ENCODE data around the gene FBXO36. TPM values are rescaled to one million over a fixed set of nuclear protein-coding genes. Genes with fewer than 3 reads are reported as not detected.
"Not testable (repeated sequence)": the region's sequence is repeated elsewhere in the genome, so short reads cannot be mapped to it uniquely, and the experiment has no call there.

Gene FBXO36
- total RNA-seq, 1 experiment from 2014 or later, result 3.1 TPM

GRCh38 chr2:229910832-229911412 is 11.4 kb upstream of the FBXO36 start:
- DNase-seq (ENCODE audit: low read depth), result peak; percentile 43

- no peak for DNase-seq (ENCODE audit: low read depth)
These were observed 8.1 kb upstream of the FBXO36 start for GRCh38 chr2:229914171-229914570.

GRCh38 chr2:229917793-229918192 is 4.5 kb upstream of the FBXO36 start:
- DNase-seq (ENCODE audit: low read depth), result no peak

GRCh38 chr2:229920011-229920641 is 2.2 kb upstream of the FBXO36 start:
- no peak for DNase-seq (ENCODE audit: low read depth)

- DNase-seq (ENCODE audit: low read depth), result peak; percentile 81
These were observed 1.0 kb upstream of the FBXO36 start for GRCh38 chr2:229921101-229921891.

- peak; percentile 96 for DNase-seq (ENCODE audit: low read depth)
These were observed 333 bp upstream of the FBXO36 start, which contains the start of gene TRIP12 for GRCh38 chr2:229921892-229922448. TSS of gene TRIP12 (minus strand) at chr2:229922009. CDS start at chr2:229880079, 41,930 bp downstream.

GRCh38 chr2:229924541-229924940 is 2.2 kb downstream of the FBXO36 start:
- not testable (repeated sequence) for DNase-seq (ENCODE audit: low read depth)

- DNase-seq (ENCODE audit: low read depth), result no peak
These were observed 2.9 kb downstream of the FBXO36 start for GRCh38 chr2:229925201-229925600.

- peak; percentile 60 for DNase-seq (ENCODE audit: low read depth)
These were observed 5.6 kb downstream of the FBXO36 start for GRCh38 chr2:229927817-229928321.

- DNase-seq (ENCODE audit: low read depth), result no peak
These were observed 8.4 kb downstream of the FBXO36 start for GRCh38 chr2:229930656-229931055.

- no peak for DNase-seq (ENCODE audit: low read depth)
These were observed 8.9 kb downstream of the FBXO36 start for GRCh38 chr2:229931241-229931640.

GRCh38 chr2:229937537-229937936 is 15.2 kb downstream of the FBXO36 start:
- no peak for DNase-seq (ENCODE audit: low read depth)

- DNase-seq (ENCODE audit: low read depth), result peak; percentile 38
These were observed 20.4 kb downstream of the FBXO36 start for GRCh38 chr2:229942671-229943070.

- DNase-seq (ENCODE audit: low read depth), result no peak
These were observed 20.9 kb downstream of the FBXO36 start for GRCh38 chr2:229943171-229943570.

GRCh38 chr2:229943770-229944449 is 21.6 kb downstream of the FBXO36 start:
- DNase-seq (ENCODE audit: low read depth), result no peak

GRCh38 chr2:229945975-229946374 is 23.7 kb downstream of the FBXO36 start:
- DNase-seq (ENCODE audit: low read depth), result no peak

GRCh38 chr2:229947544-229947943 is 25.2 kb downstream of the FBXO36 start:
- no peak for DNase-seq (ENCODE audit: low read depth)

- no peak for DNase-seq (ENCODE audit: low read depth)
These were observed 30.0 kb downstream of the FBXO36 start for GRCh38 chr2:229952256-229952835.

- DNase-seq (ENCODE audit: low read depth), result no peak
These were observed 33.4 kb downstream of the FBXO36 start for GRCh38 chr2:229955663-229956062.

- no peak for DNase-seq (ENCODE audit: low read depth)
These were observed 34.2 kb downstream of the FBXO36 start for GRCh38 chr2:229956491-229956890.

GRCh38 chr2:229963596-229963995 is 41.3 kb downstream of the FBXO36 start:
- not testable (repeated sequence) for DNase-seq (ENCODE audit: low read depth)

All from LHCN-M2 (cell line).